PC-9 (cell line): ENCODE data around the gene SLC4A11.
"Not testable (repeated sequence)": the region's sequence is repeated elsewhere in the genome, so short reads cannot be mapped to it uniquely, and the experiment has no call there.

Experiments
- CTCF ChIP-seq: fragments of 200-600 bp; sonication (generic); conservative IDR thresholded peaks from 2 replicates; pipeline ENCODE4 v1.6.1; 2017; ENCODE audit warnings: mixed run types, antibody characterized with exemption, mild to moderate bottlenecking, moderate library complexity
- EZH2 ChIP-seq: fragments of 200-600 bp; sonication (generic); IDR thresholded peaks from 2 replicates; pipeline ENCODE4 v1.8.0; 2017; ENCODE audit warnings: antibody characterized with exemption, low read depth

- not testable (repeated sequence) for TF ChIP-seq CTCF, EZH2
These were observed 23.6 kb downstream of the SLC4A11 start for GRCh38 chr20:3215359-3215917.
